ENCODE measurements around the gene TMEM131L.

Gene TMEM131L

DNA sequence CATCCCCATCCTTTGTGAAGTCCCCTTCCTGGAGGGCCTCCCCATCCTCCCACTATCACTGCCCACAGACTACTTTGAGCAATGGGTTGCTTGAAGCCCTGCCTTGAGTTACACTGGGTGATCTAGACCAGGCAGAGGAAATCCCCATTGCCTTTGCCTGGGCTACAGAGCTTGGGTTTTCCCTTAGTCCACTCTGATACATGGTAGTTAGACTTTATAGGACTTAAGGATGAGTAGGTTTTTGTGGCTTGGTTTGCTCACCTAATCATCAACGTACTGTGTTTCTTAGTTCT, 56.6 kb downstream of the TMEM131L start:
- no peak overlapping the region for H3K9ac ChIP-seq (ENCODE audit: low read length)
- H3K9me3 ChIP-seq (replicated peaks; ENCODE audit: insufficient read depth, low read length) = no peaks in the 10 kb centered on the region
- H3K9me2 ChIP-seq (replicated peaks; ENCODE audit: insufficient read depth, low read length) = no peaks in the 10 kb centered on the region
- no peak overlapping the region for H2AFZ ChIP-seq (ENCODE audit: low read length)
- no peak for DNase-seq
- no peak overlapping the region for H3K4me3 ChIP-seq (ENCODE audit: low read length)
- no peaks in the 10 kb centered on the region for H3F3A ChIP-seq (ENCODE audit: insufficient read depth, low read length)
- no peak for TF ChIP-seq EZH2 (optimal IDR thresholded peaks at IDR 0.05; ENCODE audit: low read depth, low read length)
- TF ChIP-seq EZH2phosphoT487 (IDR thresholded peaks at IDR 0.05; ENCODE audit: low read length) = no peak
- TF ChIP-seq, protein P1, sequence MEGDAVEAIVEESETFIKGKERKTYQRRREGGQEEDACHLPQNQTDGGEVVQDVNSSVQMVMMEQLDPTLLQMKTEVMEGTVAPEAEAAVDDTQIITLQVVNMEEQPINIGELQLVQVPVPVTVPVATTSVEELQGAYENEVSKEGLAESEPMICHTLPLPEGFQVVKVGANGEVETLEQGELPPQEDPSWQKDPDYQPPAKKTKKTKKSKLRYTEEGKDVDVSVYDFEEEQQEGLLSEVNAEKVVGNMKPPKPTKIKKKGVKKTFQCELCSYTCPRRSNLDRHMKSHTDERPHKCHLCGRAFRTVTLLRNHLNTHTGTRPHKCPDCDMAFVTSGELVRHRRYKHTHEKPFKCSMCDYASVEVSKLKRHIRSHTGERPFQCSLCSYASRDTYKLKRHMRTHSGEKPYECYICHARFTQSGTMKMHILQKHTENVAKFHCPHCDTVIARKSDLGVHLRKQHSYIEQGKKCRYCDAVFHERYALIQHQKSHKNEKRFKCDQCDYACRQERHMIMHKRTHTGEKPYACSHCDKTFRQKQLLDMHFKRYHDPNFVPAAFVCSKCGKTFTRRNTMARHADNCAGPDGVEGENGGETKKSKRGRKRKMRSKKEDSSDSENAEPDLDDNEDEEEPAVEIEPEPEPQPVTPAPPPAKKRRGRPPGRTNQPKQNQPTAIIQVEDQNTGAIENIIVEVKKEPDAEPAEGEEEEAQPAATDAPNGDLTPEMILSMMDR (IDR thresholded peaks at IDR 0.05; ENCODE audit: low read length) = no peak
- no peaks in the 10 kb centered on the region for H3K36me3 ChIP-seq (replicated peaks; ENCODE audit: insufficient read depth, low read length)
- H3K79me2 ChIP-seq (ENCODE audit: low read length) = no peaks in the 10 kb centered on the region
- no peak overlapping the region for H3K4me2 ChIP-seq (ENCODE audit: low read depth, low read length)
- no peaks in the 10 kb centered on the region for H3K4me1 ChIP-seq (ENCODE audit: low read length)
- no peaks in the 10 kb centered on the region for H4K20me1 ChIP-seq (ENCODE audit: insufficient read depth, low read length)
- H3K27me3 ChIP-seq (replicated peaks; ENCODE audit: insufficient read depth, low read length) = no peaks in the 10 kb centered on the region
- no peak overlapping the region for H3K27ac ChIP-seq (ENCODE audit: low read length)

DNA sequence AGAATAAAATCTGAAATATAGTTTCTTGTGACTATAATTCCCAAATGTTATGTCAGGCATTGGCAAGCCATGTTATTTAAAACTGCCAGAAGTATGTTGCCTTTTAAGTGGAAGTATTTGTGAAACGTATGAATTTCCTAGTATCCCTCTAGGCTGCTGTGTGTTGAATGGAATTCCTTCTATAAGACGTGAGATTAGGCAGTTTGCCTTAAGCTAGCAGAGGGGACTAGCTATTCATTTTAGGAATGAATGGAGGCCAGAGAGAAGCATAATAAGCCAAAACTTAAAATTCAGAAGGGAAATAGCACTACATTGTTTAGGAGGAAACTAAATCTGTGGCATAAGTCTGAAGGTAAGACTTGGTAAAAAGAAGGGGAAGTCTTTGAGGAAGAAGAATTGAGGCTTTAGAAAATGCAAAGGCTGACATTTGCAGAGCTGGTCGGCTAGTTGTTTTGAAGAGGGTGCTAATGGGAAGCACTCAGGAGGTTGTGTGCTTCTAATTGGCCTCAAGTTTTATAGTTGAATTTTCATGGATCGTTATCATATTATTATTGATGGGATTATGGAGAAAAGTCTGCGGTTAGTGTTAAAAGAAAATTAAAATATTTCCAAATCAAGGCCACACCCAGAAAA, 57.1 kb downstream of the TMEM131L start:
- H3K4me3 ChIP-seq (ENCODE audit: low read length) = no peak overlapping the region
- H2AFZ ChIP-seq (ENCODE audit: low read length) = no peak overlapping the region
- no peaks in the 10 kb centered on the region for H3K27me3 ChIP-seq (replicated peaks; ENCODE audit: insufficient read depth, low read length)
- TF ChIP-seq EZH2phosphoT487 (IDR thresholded peaks at IDR 0.05; ENCODE audit: low read length) (no peak), EZH2 (optimal IDR thresholded peaks at IDR 0.05; ENCODE audit: low read depth, low read length) (no peak)
- TF ChIP-seq, protein P1 (IDR thresholded peaks at IDR 0.05; ENCODE audit: low read length) = no peak
- no peaks in the 10 kb centered on the region for H4K20me1 ChIP-seq (ENCODE audit: insufficient read depth, low read length)
- H3K36me3 ChIP-seq (replicated peaks; ENCODE audit: insufficient read depth, low read length) = no peaks in the 10 kb centered on the region
- DNase-seq = no peak
- H3K79me2 ChIP-seq (ENCODE audit: low read length) = no peaks in the 10 kb centered on the region
- H3K27ac ChIP-seq (ENCODE audit: low read length) = no peak overlapping the region
- no peaks in the 10 kb centered on the region for H3F3A ChIP-seq (ENCODE audit: insufficient read depth, low read length)
- H3K4me1 ChIP-seq (ENCODE audit: low read length) = no peaks in the 10 kb centered on the region
- no peaks in the 10 kb centered on the region for H3K9me3 ChIP-seq (replicated peaks; ENCODE audit: insufficient read depth, low read length)
- H3K9me2 ChIP-seq (replicated peaks; ENCODE audit: insufficient read depth, low read length) = no peaks in the 10 kb centered on the region
- no peak overlapping the region for H3K4me2 ChIP-seq (ENCODE audit: low read depth, low read length)
- no peak overlapping the region for H3K9ac ChIP-seq (ENCODE audit: low read length)

DNA sequence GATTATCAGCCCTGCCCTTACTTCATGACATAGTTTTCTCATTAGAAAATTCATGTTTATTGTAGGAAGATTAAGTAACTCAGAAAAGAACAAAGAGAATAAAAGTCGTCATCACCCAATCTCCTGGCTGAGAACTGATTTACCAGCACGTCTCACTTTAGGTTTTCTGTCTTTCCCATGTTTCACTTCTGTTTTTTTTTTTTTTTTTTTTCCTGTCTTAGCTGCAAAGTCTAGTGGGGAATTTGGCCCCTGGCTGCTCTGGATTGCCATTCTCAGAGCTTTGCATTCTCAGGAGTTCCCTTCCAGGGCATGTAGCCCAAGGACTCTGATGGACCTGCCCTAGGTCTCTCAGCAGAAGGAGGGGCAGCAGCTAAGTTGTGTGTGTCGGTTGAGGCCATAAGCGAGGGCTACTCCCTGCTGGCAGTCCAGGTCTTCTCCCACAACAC, 57.8 kb downstream of the TMEM131L start:
- Histone ChIP-seq H4K20me1 (ENCODE audit: insufficient read depth, low read length) (no peaks in the 10 kb centered on the region), H3K9me3 (replicated peaks; ENCODE audit: insufficient read depth, low read length) (no peaks in the 10 kb centered on the region), H2AFZ (ENCODE audit: low read length) (no peak overlapping the region), H3K4me1 (ENCODE audit: low read length) (peaks cover under 1% of the 10 kb centered on the region), H3F3A (ENCODE audit: insufficient read depth, low read length) (no peaks in the 10 kb centered on the region), H3K4me2 (ENCODE audit: low read depth, low read length) (no peak overlapping the region), H3K36me3 (replicated peaks; ENCODE audit: insufficient read depth, low read length) (no peaks in the 10 kb centered on the region), H3K27ac (ENCODE audit: low read length) (no peak overlapping the region), H3K27me3 (replicated peaks; ENCODE audit: insufficient read depth, low read length) (no peaks in the 10 kb centered on the region), H3K9me2 (replicated peaks; ENCODE audit: insufficient read depth, low read length) (no peaks in the 10 kb centered on the region), H3K9ac (ENCODE audit: low read length) (no peak overlapping the region), H3K79me2 (ENCODE audit: low read length) (no peaks in the 10 kb centered on the region), H3K4me3 (ENCODE audit: low read length) (no peak overlapping the region)
- no peak for DNase-seq
- TF ChIP-seq EZH2 (optimal IDR thresholded peaks at IDR 0.05; ENCODE audit: low read depth, low read length) (no peak), EZH2phosphoT487 (IDR thresholded peaks at IDR 0.05; ENCODE audit: low read length) (no peak)
- TF ChIP-seq, protein P1 (IDR thresholded peaks at IDR 0.05; ENCODE audit: low read length) = no peak
